HEK293T (cell line): ENCODE data around the gene CCT7.

Experiments used
- CTCF ChIA-PET: fragments of 350-600 bp; formaldehyde crosslinking; extraction: SDS; loops from one replicate; lab custom pipeline; 2021; ENCODE audit warnings: antibody characterized with exemption, inconsistent platforms; lab: Yijun Ruan, JAX
- POLR2A ChIA-PET: fragments of 350-600 bp; formaldehyde crosslinking; extraction: SDS; loops from one replicate; lab custom pipeline; 2020; ENCODE audit warnings: antibody characterized with exemption, inconsistent platforms; lab: Yijun Ruan, JAX
- DNase-seq: peaks from one replicate; pipeline ENCODE4 v3.0.0; 2012; ENCODE audit warnings: mixed read lengths; ENCODE audit errors: extremely low spot score
- ARNT ChIP-seq: fragments of 450-650 bp; IDR thresholded peaks from 2 replicates; pipeline ENCODE4 v1.6.1; 2017; ENCODE audit warnings: mild to moderate bottlenecking
- BHLHE40 ChIP-seq: fragments of 450-650 bp; IDR thresholded peaks from 2 replicates; pipeline ENCODE4 v1.6.1; 2016; ENCODE audit warnings: mild to moderate bottlenecking, moderate library complexity, borderline replicate concordance
- CTBP1 ChIP-seq: fragments of 450-650 bp; IDR thresholded peaks from 2 replicates; pipeline ENCODE4 v1.6.1; 2016; ENCODE audit warnings: borderline replicate concordance
- ELF4 ChIP-seq: fragments of 450-650 bp; IDR thresholded peaks from 2 replicates; pipeline ENCODE4 v1.6.1; 2017; ENCODE audit warnings: antibody characterized with exemption
- FOXA1 ChIP-seq: fragments of 450-650 bp; IDR thresholded peaks from 2 replicates; pipeline ENCODE4 v1.6.1; 2016; ENCODE audit warnings: mild to moderate bottlenecking
- FOXK2 ChIP-seq: fragments of 450-650 bp; IDR thresholded peaks from 2 replicates; pipeline ENCODE4 v1.6.1; 2016; ENCODE audit warnings: mild to moderate bottlenecking
- FOXM1 ChIP-seq: fragments of 450-650 bp; IDR thresholded peaks from 2 replicates; pipeline ENCODE4 v1.6.1; 2017; ENCODE audit warnings: mild to moderate bottlenecking, borderline replicate concordance
- HDGF ChIP-seq: fragments of 450-650 bp; IDR thresholded peaks from 2 replicates; pipeline ENCODE4 v1.6.1; 2017; ENCODE audit warnings: antibody characterized with exemption, borderline replicate concordance
- L3MBTL2 ChIP-seq: fragments of 450-650 bp; conservative IDR thresholded peaks from 2 replicates; pipeline ENCODE4 v1.6.1; 2016; ENCODE audit warnings: mild to moderate bottlenecking
- LEF1 ChIP-seq: fragments of 450-650 bp; IDR thresholded peaks from 2 replicates; pipeline ENCODE4 v1.6.1; 2017; ENCODE audit warnings: mild to moderate bottlenecking, borderline replicate concordance
- NFRKB ChIP-seq: fragments of 450-650 bp; IDR thresholded peaks from 2 replicates; pipeline ENCODE4 v1.6.1; 2016; ENCODE audit warnings: mild to moderate bottlenecking, moderate library complexity
- PKNOX1 ChIP-seq: fragments of 450-650 bp; IDR thresholded peaks from 2 replicates; pipeline ENCODE4 v1.6.1; 2016
- SP1 ChIP-seq: fragments of 450-650 bp; IDR thresholded peaks from 2 replicates; pipeline ENCODE4 v1.6.1; 2017
- SUZ12 ChIP-seq: fragments of 450-650 bp; IDR thresholded peaks from 2 replicates; pipeline ENCODE4 v1.6.1; 2016; ENCODE audit warnings: mild to moderate bottlenecking
- TARDBP ChIP-seq: fragments of 450-650 bp; IDR thresholded peaks from 2 replicates; pipeline ENCODE4 v1.6.1; 2016
- ZNF384 ChIP-seq: fragments of 450-650 bp; IDR thresholded peaks from 2 replicates; pipeline ENCODE4 v1.6.1; 2016

The CCT7 gene

GRCh38 chr2:73203055-73203681 is 30.9 kb upstream of the CCT7 start:
- TF ChIP-seq NFRKB (no peak), SUZ12 (no peak), ARNT (no peak), ZNF384 (no peak), SP1 (no peak), FOXA1 (no peak), HDGF (no peak), L3MBTL2 (no peak), LEF1 (no peak), FOXM1 (no peak), FOXK2 (no peak), CTBP1 (no peak), BHLHE40 (no peak), PKNOX1 (no peak)
- ChIA-PET CTCF (no interaction called here), POLR2A (no interaction called here)
- no peak for DNase-seq

GRCh38 chr2:73205611-73206010 is 28.5 kb upstream of the CCT7 start:
- DNase-seq = no peak
- no peak for TF ChIP-seq PKNOX1
- ChIA-PET POLR2A (no interaction called here), CTCF (no interaction called here)

GRCh38 chr2:73208258-73208657 is 25.9 kb upstream of the CCT7 start:
- POLR2A ChIA-PET = no interaction called here
- DNase-seq = no peak
- no peak for TF ChIP-seq HDGF
- TF ChIP-seq BHLHE40 = no peak
- CTCF ChIA-PET = no interaction called here

GRCh38 chr2:73210019-73210418 is 24.1 kb upstream of the CCT7 start:
- DNase-seq = no peak
- CTCF ChIA-PET = interaction anchor here (0.6 kb wide), 1 partner anchor 911 kb away, joined by 3 read pairs; no protein-coding TSS in a partner anchor
- TF ChIP-seq ZNF384 (no peak), L3MBTL2 (no peak), SUZ12 (no peak), NFRKB (no peak), SP1 (no peak), CTBP1 (no peak), FOXM1 (no peak), LEF1 (no peak), BHLHE40 (no peak), FOXK2 (no peak)
- POLR2A ChIA-PET = interaction anchor here (4.7 kb wide), 1 partner anchor 24 kb away, joined by 38 read pairs; the partner anchor contains the start of genes CCT7 and PRADC1

GRCh38 chr2:73210696-73211095 is 23.4 kb upstream of the CCT7 start:
- ChIA-PET POLR2A (interaction anchor here (4.7 kb wide), 1 partner anchor 23 kb away, joined by 38 read pairs; the partner anchor contains the start of genes CCT7 and PRADC1), CTCF (no interaction called here)
- TF ChIP-seq LEF1 (no peak), FOXM1 (no peak), CTBP1 (no peak), BHLHE40 (no peak), PKNOX1 (no peak), L3MBTL2 (no peak)
- no peak for DNase-seq

GRCh38 chr2:73212098-73212447 is 22.0 kb upstream of the CCT7 start:
- ChIA-PET POLR2A (interaction anchor here (1.4 to 4.7 kb wide), 3 partner anchors 16 to 35 kb away, joined by 5 to 38 read pairs (median 7); partner anchors contain the start of genes CCT7 and PRADC1), CTCF (interaction anchor here (0.6 to 2.2 kb wide), 10 partner anchors 11 to 319 kb away, joined by 3 to 13 read pairs (median 4); partner anchors contain the start of gene PRADC1)
- DNase-seq = no peak
- TF ChIP-seq NFRKB (no peak), ELF4 (no peak), SP1 (no peak), HDGF (no peak), ARNT (no peak), FOXA1 (no peak), FOXK2 (no peak), LEF1 (no peak), SUZ12 (no peak), L3MBTL2 (no peak), CTBP1 (no peak), BHLHE40 (no peak), PKNOX1 (no peak), TARDBP (no peak), FOXM1 (no peak), ZNF384 (no peak)
